Measurements from ENCODE around the gene MEP1A. TPM values are rescaled to one million over a fixed set of nuclear protein-coding genes. Genes with fewer than 3 reads are reported as not detected.
"Not testable (repeated sequence)": the region's sequence is repeated elsewhere in the genome, so short reads cannot be mapped to it uniquely, and the experiment has no call there.

The MEP1A gene, protein sequence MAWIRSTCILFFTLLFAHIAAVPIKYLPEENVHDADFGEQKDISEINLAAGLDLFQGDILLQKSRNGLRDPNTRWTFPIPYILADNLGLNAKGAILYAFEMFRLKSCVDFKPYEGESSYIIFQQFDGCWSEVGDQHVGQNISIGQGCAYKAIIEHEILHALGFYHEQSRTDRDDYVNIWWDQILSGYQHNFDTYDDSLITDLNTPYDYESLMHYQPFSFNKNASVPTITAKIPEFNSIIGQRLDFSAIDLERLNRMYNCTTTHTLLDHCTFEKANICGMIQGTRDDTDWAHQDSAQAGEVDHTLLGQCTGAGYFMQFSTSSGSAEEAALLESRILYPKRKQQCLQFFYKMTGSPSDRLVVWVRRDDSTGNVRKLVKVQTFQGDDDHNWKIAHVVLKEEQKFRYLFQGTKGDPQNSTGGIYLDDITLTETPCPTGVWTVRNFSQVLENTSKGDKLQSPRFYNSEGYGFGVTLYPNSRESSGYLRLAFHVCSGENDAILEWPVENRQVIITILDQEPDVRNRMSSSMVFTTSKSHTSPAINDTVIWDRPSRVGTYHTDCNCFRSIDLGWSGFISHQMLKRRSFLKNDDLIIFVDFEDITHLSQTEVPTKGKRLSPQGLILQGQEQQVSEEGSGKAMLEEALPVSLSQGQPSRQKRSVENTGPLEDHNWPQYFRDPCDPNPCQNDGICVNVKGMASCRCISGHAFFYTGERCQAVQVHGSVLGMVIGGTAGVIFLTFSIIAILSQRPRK
- total RNA-seq = not detected
- long read RNA-seq = 0 reads

DNA sequence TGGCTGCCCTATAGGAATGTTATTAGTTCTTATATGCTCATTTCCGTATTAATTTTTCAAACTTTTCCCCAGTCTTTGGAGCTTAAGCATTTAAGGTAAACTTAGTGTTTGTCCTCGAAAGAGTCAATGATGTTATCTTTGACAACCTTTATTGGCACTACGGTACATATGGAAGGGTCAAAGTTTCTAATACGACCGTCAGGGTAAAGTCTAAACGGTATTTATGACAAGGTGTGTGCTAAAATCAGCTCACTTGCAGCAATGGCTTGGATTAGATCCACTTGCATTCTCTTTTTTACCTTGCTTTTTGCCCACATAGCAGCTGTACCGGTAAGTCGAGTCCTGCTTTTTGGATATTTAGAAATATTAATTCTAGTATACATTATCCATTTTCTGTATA, at the start of gene MEP1A:
TSS of gene MEP1A (plus strand) at position 252 of the 400 bp plus-strand sequence. CDS start at position 262, 10 bp downstream.
- Histone ChIP-seq H3K27me3 (no peaks in the 10 kb centered on the region), H3K9me3 (no peaks in the 10 kb centered on the region), H3K4me3 (no peak within 1 kb of the TSS), H3K4me1 (no peaks in the 10 kb centered on the region), H3K36me3 (no peaks in the 10 kb centered on the region), H3K27ac (no peak within 1 kb of the TSS)
- intact Hi-C loops (cut with DNase I) = no loop called here
- DNase-seq = no peak
- TF ChIP-seq, protein P1, sequence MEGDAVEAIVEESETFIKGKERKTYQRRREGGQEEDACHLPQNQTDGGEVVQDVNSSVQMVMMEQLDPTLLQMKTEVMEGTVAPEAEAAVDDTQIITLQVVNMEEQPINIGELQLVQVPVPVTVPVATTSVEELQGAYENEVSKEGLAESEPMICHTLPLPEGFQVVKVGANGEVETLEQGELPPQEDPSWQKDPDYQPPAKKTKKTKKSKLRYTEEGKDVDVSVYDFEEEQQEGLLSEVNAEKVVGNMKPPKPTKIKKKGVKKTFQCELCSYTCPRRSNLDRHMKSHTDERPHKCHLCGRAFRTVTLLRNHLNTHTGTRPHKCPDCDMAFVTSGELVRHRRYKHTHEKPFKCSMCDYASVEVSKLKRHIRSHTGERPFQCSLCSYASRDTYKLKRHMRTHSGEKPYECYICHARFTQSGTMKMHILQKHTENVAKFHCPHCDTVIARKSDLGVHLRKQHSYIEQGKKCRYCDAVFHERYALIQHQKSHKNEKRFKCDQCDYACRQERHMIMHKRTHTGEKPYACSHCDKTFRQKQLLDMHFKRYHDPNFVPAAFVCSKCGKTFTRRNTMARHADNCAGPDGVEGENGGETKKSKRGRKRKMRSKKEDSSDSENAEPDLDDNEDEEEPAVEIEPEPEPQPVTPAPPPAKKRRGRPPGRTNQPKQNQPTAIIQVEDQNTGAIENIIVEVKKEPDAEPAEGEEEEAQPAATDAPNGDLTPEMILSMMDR (IDR thresholded peaks at IDR 0.05) = no peak
- ATAC-seq = no peak

DNA sequence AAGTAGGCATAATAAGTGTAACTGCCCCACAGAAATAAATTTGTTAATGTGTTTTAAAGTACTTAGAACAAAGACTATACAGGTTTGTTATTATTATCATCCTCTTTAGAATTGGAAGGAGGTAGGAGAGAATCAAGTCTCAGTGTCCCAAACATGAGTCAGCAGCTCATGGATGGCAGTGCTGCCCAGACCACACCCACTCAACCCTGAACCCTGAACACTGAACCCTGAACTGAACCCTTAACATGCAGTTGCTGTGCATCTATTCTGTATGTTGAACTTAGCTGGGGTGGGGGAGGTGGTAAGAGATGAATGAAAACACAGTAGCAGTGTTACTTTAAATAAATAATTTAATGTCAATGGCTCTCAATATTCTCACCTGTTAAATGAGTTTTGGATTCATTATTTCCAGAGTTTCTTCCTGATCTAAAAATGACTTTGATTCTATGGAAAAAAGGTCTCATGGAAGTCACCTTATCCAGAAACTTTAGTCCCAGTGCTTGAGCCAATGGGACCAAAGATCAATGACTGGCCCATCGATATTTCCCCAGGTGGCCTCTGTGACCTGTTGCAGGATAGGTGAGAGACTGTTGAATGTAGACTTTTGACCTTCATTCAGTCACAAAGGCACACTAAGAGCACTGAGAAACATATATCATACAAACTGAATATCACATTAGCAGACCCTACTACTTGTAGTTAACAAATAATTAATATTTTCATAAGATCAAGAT, 49.6 kb upstream of the MEP1A start:
- intact Hi-C loops (cut with DNase I) = no loop called here
- no peak for ATAC-seq
- H3K27me3 ChIP-seq = no peaks in the 10 kb centered on the region
- no peaks in the 10 kb centered on the region for H3K4me1 ChIP-seq
- no peak for DNase-seq
- H3K36me3 ChIP-seq = no peaks in the 10 kb centered on the region
- no peak overlapping the region for H3K27ac ChIP-seq
- TF ChIP-seq, protein P1 (IDR thresholded peaks at IDR 0.05) = no peak
- no peaks in the 10 kb centered on the region for H3K9me3 ChIP-seq
- no peak overlapping the region for H3K4me3 ChIP-seq

DNA sequence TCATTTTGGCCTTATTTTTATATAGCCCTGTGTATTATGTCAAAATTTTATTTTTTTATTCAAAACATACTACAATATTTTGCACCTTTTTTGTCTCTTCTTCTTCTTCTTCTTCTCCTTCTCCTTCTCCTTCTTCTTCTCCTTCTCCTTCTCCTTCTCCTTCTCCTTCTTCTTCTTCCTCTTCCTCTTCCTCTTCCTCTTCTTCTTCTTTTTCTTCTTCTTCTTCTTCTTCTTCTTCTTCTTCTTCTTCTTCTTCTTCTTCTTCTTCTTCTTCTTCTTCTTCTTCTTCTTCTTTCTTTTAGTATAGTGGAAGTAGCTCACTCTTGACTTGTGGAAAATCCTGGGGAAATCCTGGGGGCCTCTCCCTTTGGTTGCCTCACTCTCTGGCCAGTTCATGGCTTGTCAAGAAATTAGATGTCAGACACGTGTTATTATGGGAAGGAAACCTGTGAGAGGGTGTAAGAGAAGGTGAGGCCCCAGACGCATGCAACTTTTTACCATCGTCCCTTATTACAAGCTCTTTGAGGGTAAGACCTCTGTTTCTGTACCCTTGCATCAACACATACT, 48.9 kb upstream of the MEP1A start:
- intact Hi-C loops (cut with DNase I); DNase-seq: not testable (repeated sequence)

DNA sequence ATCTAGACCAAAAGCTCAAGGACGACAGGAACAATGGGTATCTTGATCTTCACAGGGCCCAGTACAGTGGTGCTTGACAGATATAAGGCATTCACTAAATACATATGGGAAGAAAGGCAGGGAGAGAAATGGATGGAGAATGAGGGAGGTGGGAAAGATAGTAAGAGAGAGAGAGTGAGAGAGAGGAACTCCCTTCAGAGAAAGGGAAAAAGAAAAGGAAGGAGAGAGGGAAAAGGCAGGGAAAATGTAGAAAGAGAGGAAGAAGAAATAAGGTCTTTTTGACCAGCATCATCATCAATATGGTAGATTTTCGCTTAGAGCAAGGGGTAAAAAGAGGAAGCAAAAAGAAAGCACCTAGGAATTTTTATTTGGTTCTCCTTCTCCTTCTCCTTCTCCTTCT, 47.2 kb upstream of the MEP1A start:
- Histone ChIP-seq H3K36me3 (no peaks in the 10 kb centered on the region), H3K4me1 (no peaks in the 10 kb centered on the region), H3K27me3 (no peaks in the 10 kb centered on the region), H3K27ac (no peak overlapping the region), H3K4me3 (no peak overlapping the region), H3K9me3 (no peaks in the 10 kb centered on the region)
- ATAC-seq (no peak), DNase-seq (no peak)
- intact Hi-C loops (cut with DNase I) = no loop called here
- TF ChIP-seq, protein P1 (IDR thresholded peaks at IDR 0.05) = no peak

More for the DNA sequence above, 48.9 kb upstream of the MEP1A start:
- not testable (repeated sequence) for H3K27me3 ChIP-seq, ATAC-seq, H3K4me1 ChIP-seq, H3K36me3 ChIP-seq, H3K27ac ChIP-seq, H3K4me3 ChIP-seq, H3K9me3 ChIP-seq

DNA sequence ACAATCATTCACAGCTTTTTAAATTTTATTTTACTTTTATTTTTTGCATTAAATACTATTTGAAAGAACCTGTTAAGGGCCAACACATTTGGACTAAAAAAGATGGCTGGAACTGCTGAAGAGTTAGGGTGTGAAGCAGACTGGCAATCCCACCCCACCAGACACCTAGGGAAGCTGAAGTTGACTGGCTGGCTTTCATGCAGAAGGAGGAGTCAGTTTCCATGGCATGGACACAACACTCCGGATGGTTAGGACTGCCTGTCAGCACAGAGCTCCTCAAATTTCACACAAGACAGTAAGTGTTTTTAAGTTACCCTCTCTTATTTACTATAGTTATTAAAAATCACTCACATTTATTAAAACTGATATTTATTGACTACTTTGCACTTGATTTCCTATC, 46.5 kb upstream of the MEP1A start, which contains the start of gene ANKRD66:
TSS of gene ANKRD66 (plus strand) at position 238 of the 400 bp plus-strand sequence. CDS start 5,016 bp downstream, outside the sequence.
- H3K27ac ChIP-seq = no peak within 1 kb of the TSS
- ATAC-seq (no peak), DNase-seq (no peak)
- no peaks in the 10 kb centered on the region for H3K36me3 ChIP-seq
- intact Hi-C loops (cut with DNase I) = no loop called here
- H3K9me3 ChIP-seq = no peaks in the 10 kb centered on the region
- TF ChIP-seq, protein P1 (IDR thresholded peaks at IDR 0.05) = no peak
- no peaks in the 10 kb centered on the region for H3K27me3 ChIP-seq
- no peaks in the 10 kb centered on the region for H3K4me1 ChIP-seq
- H3K4me3 ChIP-seq = no peak within 1 kb of the TSS
